Stomach (tissue), 9 donors: Measurements from ENCODE around the gene CHCHD1. TPM values are rescaled to one million over a fixed set of nuclear protein-coding genes. Genes with fewer than 3 reads are reported as not detected.
"Not testable (repeated sequence)": the region's sequence is repeated elsewhere in the genome, so short reads cannot be mapped to it uniquely, and the experiment has no call there.

Experiments
- DNase-seq, 2 donors: peaks; one replicate each; pipeline versions ENCODE4 v3.0.0 to v3.0.0-alpha.2; 2013 to 2019
- H3K27ac ChIP-seq, 5 donors: fragments of 200-600 bp in 4 of 5; sonication (generic) in 4 of 5; one replicate each; pipeline ENCODE4 v1.5.1; 2013 to 2019; ENCODE audit warnings: mild to moderate bottlenecking in 1 of 5, moderate library complexity in 1 of 5
- H3K27me3 ChIP-seq, 3 donors: fragments of 200-600 bp; sonication (generic); one replicate each; pipeline ENCODE4 v1.5.1; 2017 to 2019; ENCODE audit warnings: mixed run types in 1 of 3
- H3K36me3 ChIP-seq, 4 donors: fragments of 200-600 bp; sonication (generic); 1 replicate in 3 of 4; 2 replicates in 1 of 4; pipeline ENCODE4 v1.5.1; 2016 to 2019
- H3K4me1 ChIP-seq, 4 donors: fragments of 200-600 bp; sonication (generic); one replicate each; pipeline ENCODE4 v1.5.1; 2016 to 2019
- H3K4me3 ChIP-seq, 4 donors: fragments of 200-600 bp; sonication (generic) in 3 of 4; one replicate each; pipeline ENCODE4 v1.5.1; 2016 to 2019; ENCODE audit warnings: mild to moderate bottlenecking in 1 of 4
- H3K9me3 ChIP-seq, 4 donors: fragments of 200-600 bp; sonication (generic); one replicate each; pipeline ENCODE4 v1.5.1; 2016 to 2019
- CTCF ChIP-seq, 7 experiments: fragments of 450-650 bp in 4 of 7; fragments of 200-600 bp in 3 of 7; sonication (generic) in 3 of 7; IDR thresholded peaks; one replicate each; pipeline ENCODE4 v1.5.1; 2016 to 2019; ENCODE audit warnings: antibody characterized with exemption in 7 of 7, control low read depth in 2 of 7, mild to moderate bottlenecking in 1 of 7
- EP300 ChIP-seq: sonication (generic); formaldehyde crosslinking; IDR thresholded peaks from one replicate; pipeline ENCODE4 v1.6.1; 2017; ENCODE audit warnings: antibody characterized with exemption
- POLR2A ChIP-seq, 4 donors: fragments of 450-650 bp; IDR thresholded peaks; one replicate each; pipeline ENCODE4 v1.6.1; 2016; ENCODE audit warnings: antibody characterized with exemption in 4 of 4, control low read depth in 2 of 4, mild to moderate bottlenecking in 1 of 4, moderate library complexity in 1 of 4
- POLR2AphosphoS5 ChIP-seq, 3 donors: sonication (generic); formaldehyde crosslinking; IDR thresholded peaks; one replicate each; pipeline ENCODE4 v1.6.1; 2016; ENCODE audit warnings: antibody characterized with exemption in 3 of 3
- WGBS, 5 donors: extraction: QIAGEN DNeasy Blood & Tissue Kit in 3 of 5; methylation state at CpG; one replicate each; pipeline versions ENCODE4 v1.1.5 to v1.1.7; 2013 to 2018; 5-methylcytosine and 5-hydroxymethylcytosine counted together
- intact Hi-C: fragments of 100-400 bp; cut with DNase I; formaldehyde crosslinking; loops from one replicate; pipeline ENCODE4 v1.15.1; 2023; ENCODE audit warnings: low total_unique reads
- polyA plus RNA-seq, 3 donors: library from polyadenylated mRNA; stranded (reverse); fragments of 200-250 nt; gene quantifications; one replicate each; pipeline ENCODE4 v1.2.3, GENCODE V29; 2013
- total RNA-seq, 5 donors: library from RNA; depleted of rRNA; stranded (reverse); fragments of >200 nt; gene quantifications; one replicate each; pipeline versions ENCODE4 v1.1.0 to v1.2.3, GENCODE V29; 2014 to 2016
- donor health status: healthy with polysubstance abuse.
- donor health status: Bipolar disorder and iron deficiency.
- donor health status: healthy.

The CHCHD1 gene
- total and polyA plus RNA-seq, 8 donors, result 1.3 to 81.6 (median 38.8) TPM

GRCh38 chr10:73790886-73791625 lies 9.2 kb downstream of the CHCHD1 start:
- Histone ChIP-seq H3K4me1 (peaks cover 22 to 34% (median 25%) of the 10 kb centered on the region in 4 donors), H3K36me3 (peaks cover 72 to 79% (median 76%) of the 10 kb centered on the region in 4 donors), H3K27ac (no peak overlapping the region), H3K4me3 (no peak overlapping the region), H3K27me3 (no peaks in the 10 kb centered on the region), H3K9me3 (no peaks in the 10 kb centered on the region)
- DNase-seq, result no peak
- 91 to 95% (median 94%) methylated on average over 16 to 22 of the region's 22 CpGs for WGBS, 5 donors
- intact Hi-C loops, result no loop called here
- TF ChIP-seq CTCF (IDR thresholded peaks at IDR 0.05) (no peak), POLR2AphosphoS5 (IDR thresholded peaks at IDR 0.05) (no peak), POLR2A (IDR thresholded peaks at IDR 0.05) (no peak), EP300 (no peak)

GRCh38 chr10:73791871-73792400 lies 10.1 kb downstream of the CHCHD1 start:
- intact Hi-C loops, result no loop called here
- DNase-seq, result no peak
- Histone ChIP-seq H3K9me3 (no peaks in the 10 kb centered on the region), H3K36me3 (peaks cover 81 to 88% (median 85%) of the 10 kb centered on the region in 4 donors), H3K27me3 (no peaks in the 10 kb centered on the region), H3K4me3 (no peak overlapping the region), H3K4me1 (peaks cover 13 to 25% (median 18%) of the 10 kb centered on the region in 4 donors), H3K27ac (no peak overlapping the region)
- TF ChIP-seq CTCF (IDR thresholded peaks at IDR 0.05) (no peak), POLR2A (IDR thresholded peaks at IDR 0.05) (no peak), EP300 (no peak), POLR2AphosphoS5 (IDR thresholded peaks at IDR 0.05) (no peak)
- WGBS, 5 donors, result 93 to 96% (median 94%) methylated on average over 17 to 26 of the region's 26 CpGs

- WGBS, 5 donors, result 86 to 99% (median 93%) methylated on average over 5 of the region's 5 CpGs
- H3K27ac ChIP-seq, result no peak overlapping the region
- peaks cover 0 to 10% (median 4%) of the 10 kb centered on the region in 4 donors for H3K4me1 ChIP-seq
- H3K27me3 ChIP-seq, result no peaks in the 10 kb centered on the region
- no peak for DNase-seq
- peaks cover 94 to 100% (median 99%) of the 10 kb centered on the region in 4 donors for H3K36me3 ChIP-seq
- intact Hi-C loops, result no loop called here
- TF ChIP-seq POLR2A (IDR thresholded peaks at IDR 0.05) (no peak), CTCF (IDR thresholded peaks at IDR 0.05) (no peak), POLR2AphosphoS5 (IDR thresholded peaks at IDR 0.05) (no peak), EP300 (no peak)
- no peak overlapping the region for H3K4me3 ChIP-seq
- H3K9me3 ChIP-seq, result no peaks in the 10 kb centered on the region
Measured at GRCh38 chr10:73793456-73793855, 11.6 kb downstream of the CHCHD1 start.

GRCh38 chr10:73795491-73795890 lies 13.6 kb downstream of the CHCHD1 start:
- H3K27ac ChIP-seq, H3K4me3 ChIP-seq, H3K9me3 ChIP-seq, DNase-seq, H3K4me1 ChIP-seq, H3K27me3 ChIP-seq, intact Hi-C loops: not testable (repeated sequence)
- 92 to 97% (median 94%) methylated on average over 10 of the region's 10 CpGs for WGBS, 5 donors
- H3K36me3 ChIP-seq, result peaks cover 92 to 100% (median 100%) of the 10 kb centered on the region in 4 donors

GRCh38 chr10:73796035-73796434 lies 14.2 kb downstream of the CHCHD1 start:
- H3K4me3 ChIP-seq, DNase-seq, H3K9me3 ChIP-seq, H3K27ac ChIP-seq, intact Hi-C loops, H3K4me1 ChIP-seq, H3K27me3 ChIP-seq: not testable (repeated sequence)
- H3K36me3 ChIP-seq, result peaks cover 92 to 100% (median 100%) of the 10 kb centered on the region in 4 donors
- WGBS, 5 donors, result 92 to 98% (median 96%) methylated on average over 8 of the region's 8 CpGs
